ENCODE data around the gene HMGXB3. TPM values are rescaled to one million over a fixed set of nuclear protein-coding genes. Genes with fewer than 3 reads are reported as not detected.

The HMGXB3 gene
- total RNA-seq, 1 donor from 2014 or later = 29.1 TPM

GRCh38 chr5:150057052-150057451 lies 56.5 kb downstream of the HMGXB3 start:
- H3K4me3 ChIP-seq (ENCODE audit: low read depth, low read length) = no peak overlapping the region
- DNase-seq (ENCODE audit: low read depth) = no peak
- TF ChIP-seq, protein P1, sequence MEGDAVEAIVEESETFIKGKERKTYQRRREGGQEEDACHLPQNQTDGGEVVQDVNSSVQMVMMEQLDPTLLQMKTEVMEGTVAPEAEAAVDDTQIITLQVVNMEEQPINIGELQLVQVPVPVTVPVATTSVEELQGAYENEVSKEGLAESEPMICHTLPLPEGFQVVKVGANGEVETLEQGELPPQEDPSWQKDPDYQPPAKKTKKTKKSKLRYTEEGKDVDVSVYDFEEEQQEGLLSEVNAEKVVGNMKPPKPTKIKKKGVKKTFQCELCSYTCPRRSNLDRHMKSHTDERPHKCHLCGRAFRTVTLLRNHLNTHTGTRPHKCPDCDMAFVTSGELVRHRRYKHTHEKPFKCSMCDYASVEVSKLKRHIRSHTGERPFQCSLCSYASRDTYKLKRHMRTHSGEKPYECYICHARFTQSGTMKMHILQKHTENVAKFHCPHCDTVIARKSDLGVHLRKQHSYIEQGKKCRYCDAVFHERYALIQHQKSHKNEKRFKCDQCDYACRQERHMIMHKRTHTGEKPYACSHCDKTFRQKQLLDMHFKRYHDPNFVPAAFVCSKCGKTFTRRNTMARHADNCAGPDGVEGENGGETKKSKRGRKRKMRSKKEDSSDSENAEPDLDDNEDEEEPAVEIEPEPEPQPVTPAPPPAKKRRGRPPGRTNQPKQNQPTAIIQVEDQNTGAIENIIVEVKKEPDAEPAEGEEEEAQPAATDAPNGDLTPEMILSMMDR (conservative IDR thresholded peaks at IDR 0.05; ENCODE audit: low read depth, low read length) = no peak

DNA sequence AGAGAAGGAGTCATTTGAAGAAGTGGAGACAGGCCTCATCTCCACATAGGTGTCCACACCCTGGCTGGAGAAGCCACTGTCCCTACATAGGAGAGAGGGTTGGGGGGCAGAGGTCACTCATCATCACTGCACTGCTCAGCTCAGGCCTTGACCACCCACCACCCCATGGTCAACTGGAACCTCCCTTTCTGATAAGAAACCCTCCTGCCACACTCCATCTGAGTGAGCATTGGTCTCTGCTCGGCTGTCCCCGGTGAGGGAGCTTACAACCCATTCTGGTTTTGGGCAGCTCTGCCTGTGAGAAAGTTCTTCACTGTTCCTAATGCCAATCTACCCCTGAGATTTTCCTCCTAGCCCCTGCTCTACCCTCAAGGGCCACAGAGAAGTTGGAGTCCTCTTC lies 57.0 kb downstream of the HMGXB3 start:
- TF ChIP-seq, protein P1 (conservative IDR thresholded peaks at IDR 0.05; ENCODE audit: low read depth, low read length) = no peak
- DNase-seq (ENCODE audit: low read depth) = no peak
- no peak overlapping the region for H3K4me3 ChIP-seq (ENCODE audit: low read depth, low read length)

DNA sequence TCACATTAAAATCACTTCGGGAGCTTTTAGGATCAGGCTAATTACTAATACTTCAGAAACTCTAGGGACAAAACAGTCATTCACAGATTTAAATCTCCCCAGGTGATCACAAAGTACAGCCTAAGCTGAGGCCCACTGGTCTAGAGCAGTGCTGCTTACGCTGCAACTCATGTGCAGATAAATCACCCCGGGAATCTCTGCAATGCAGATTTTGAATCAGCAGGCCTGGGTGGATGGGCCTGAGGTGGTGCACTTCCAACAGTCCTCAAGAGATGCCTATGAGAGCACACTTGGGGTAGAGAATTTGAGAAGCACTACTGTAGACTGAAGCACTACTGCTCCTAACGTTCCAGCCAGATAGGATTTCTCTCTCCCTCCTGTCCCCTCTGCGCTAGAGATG lies 57.5 kb downstream of the HMGXB3 start:
- DNase-seq (ENCODE audit: low read depth) = no peak
- no peak overlapping the region for H3K4me3 ChIP-seq (ENCODE audit: low read depth, low read length)
- TF ChIP-seq, protein P1 (conservative IDR thresholded peaks at IDR 0.05; ENCODE audit: low read depth, low read length) = no peak

DNA sequence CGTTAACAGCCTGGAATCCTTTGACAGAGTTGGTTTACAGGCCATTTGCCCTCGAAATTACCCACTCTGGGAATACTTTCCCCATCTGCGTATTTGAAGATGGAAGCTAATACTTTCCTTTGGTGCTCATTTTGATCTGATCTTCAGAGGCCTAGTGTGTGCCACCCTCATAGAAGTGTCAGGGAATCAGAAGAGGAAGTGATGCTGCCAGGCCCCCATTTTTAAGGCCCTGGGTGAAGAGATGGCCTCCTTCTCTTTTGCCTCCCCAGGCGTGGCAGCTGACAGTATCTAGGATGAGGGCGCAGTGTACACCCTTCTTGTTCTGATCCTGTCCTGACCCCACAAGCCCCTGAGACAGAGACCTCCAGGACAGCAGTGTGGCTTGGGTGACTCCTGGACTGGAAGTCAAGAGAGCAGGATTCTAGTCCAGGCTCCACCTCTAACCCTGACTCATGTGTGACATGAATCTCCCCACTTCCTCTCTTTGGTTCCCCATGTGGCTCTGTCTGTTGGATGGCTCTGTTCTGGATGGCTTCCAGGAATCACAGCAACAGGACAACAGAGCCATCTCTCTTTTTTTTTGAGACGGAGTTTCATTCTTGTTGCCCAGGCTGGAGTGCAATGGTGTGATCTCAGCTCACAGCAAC lies 58.1 kb downstream of the HMGXB3 start:
- no peak overlapping the region for H3K4me3 ChIP-seq (ENCODE audit: low read depth, low read length)
- TF ChIP-seq, protein P1 (conservative IDR thresholded peaks at IDR 0.05; ENCODE audit: low read depth, low read length) = no peak
- DNase-seq (ENCODE audit: low read depth) = no peak

DNA sequence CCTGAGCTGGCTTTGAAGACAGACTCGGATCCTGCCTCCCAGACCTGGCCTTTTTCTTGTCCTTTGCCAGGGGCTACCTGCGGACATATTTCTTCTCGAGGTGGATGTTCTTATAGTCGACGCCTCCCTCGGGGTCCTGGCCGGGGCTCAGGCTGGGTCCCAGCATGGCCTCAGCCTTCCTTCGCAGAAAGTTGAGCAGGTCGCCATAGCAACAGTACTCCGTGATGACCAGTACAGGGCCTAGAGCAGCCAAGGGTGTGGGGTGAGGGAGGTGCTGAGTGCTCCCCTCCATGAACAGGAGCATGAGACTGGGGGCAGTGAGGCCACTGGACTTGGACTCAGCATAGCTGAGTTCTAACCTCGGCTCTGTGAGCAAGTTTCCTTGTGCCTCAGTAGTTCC lies 59.1 kb downstream of the HMGXB3 start:
- no peak for DNase-seq (ENCODE audit: low read depth)
- no peak overlapping the region for H3K4me3 ChIP-seq (ENCODE audit: low read depth, low read length)
- TF ChIP-seq, protein P1 (conservative IDR thresholded peaks at IDR 0.05; ENCODE audit: low read depth, low read length) = no peak

- no peak for DNase-seq (ENCODE audit: low read depth)
Observed at GRCh38 chr5:150060471-150060870, 59.9 kb downstream of the HMGXB3 start.

More at GRCh38 chr5:150060471-150060870, 59.9 kb downstream of the HMGXB3 start:
- H3K4me3 ChIP-seq (ENCODE audit: low read depth, low read length) = no peak overlapping the region
- TF ChIP-seq, protein P1 (conservative IDR thresholded peaks at IDR 0.05; ENCODE audit: low read depth, low read length) = no peak
